GM21447 (cell line): ENCODE data around the gene LAMP5.

Experiments used
- ATAC-seq: cut with Tn5 transposase; IDR thresholded peaks from one replicate; pipeline ENCODE4 v1.9.1; 2021; ENCODE audit not compliant: unreplicated experiment

Gene LAMP5

GRCh38 chr20:9514461-9515213 is at the start of gene LAMP5:
Gene LAMP5 (plus strand): TSS chr20:9514590. CDS start chr20:9514853, 263 bp downstream.
- no peak for ATAC-seq

- ATAC-seq, result no peak
Observed at GRCh38 chr20:9467995-9468394, 46.4 kb upstream of the LAMP5 start.

- no peak for ATAC-seq
Observed at GRCh38 chr20:9474835-9475415, 39.5 kb upstream of the LAMP5 start.

- ATAC-seq, result no peak
Observed at GRCh38 chr20:9475456-9475855, 38.9 kb upstream of the LAMP5 start.

- no peak for ATAC-seq
Observed at GRCh38 chr20:9476174-9476573, 38.2 kb upstream of the LAMP5 start.

- ATAC-seq, result no peak
Observed at GRCh38 chr20:9476637-9477036, 37.8 kb upstream of the LAMP5 start.

- ATAC-seq, result no peak
Observed at GRCh38 chr20:9478771-9479170, 35.6 kb upstream of the LAMP5 start.

GRCh38 chr20:9480066-9480465 is 34.3 kb upstream of the LAMP5 start:
- ATAC-seq, result no peak

GRCh38 chr20:9482180-9482579 is 32.2 kb upstream of the LAMP5 start:
- no peak for ATAC-seq

- no peak for ATAC-seq
Observed at GRCh38 chr20:9483131-9483530, 31.3 kb upstream of the LAMP5 start.

- no peak for ATAC-seq
Observed at GRCh38 chr20:9485614-9486340, 28.6 kb upstream of the LAMP5 start.

- ATAC-seq, result no peak
Observed at GRCh38 chr20:9487231-9487630, 27.2 kb upstream of the LAMP5 start.

GRCh38 chr20:9488063-9488462 is 26.3 kb upstream of the LAMP5 start:
- ATAC-seq, result no peak

- no peak for ATAC-seq
Observed at GRCh38 chr20:9490161-9490560, 24.2 kb upstream of the LAMP5 start.

- no peak for ATAC-seq
Observed at GRCh38 chr20:9490631-9491030, 23.8 kb upstream of the LAMP5 start.

- no peak for ATAC-seq
Observed at GRCh38 chr20:9491324-9491723, 23.1 kb upstream of the LAMP5 start.

GRCh38 chr20:9492067-9492466 is 22.3 kb upstream of the LAMP5 start:
- no peak for ATAC-seq

- no peak for ATAC-seq
Observed at GRCh38 chr20:9493803-9494202, 20.6 kb upstream of the LAMP5 start.

- no peak for ATAC-seq
Observed at GRCh38 chr20:9495701-9496100, 18.7 kb upstream of the LAMP5 start.

- no peak for ATAC-seq
Observed at GRCh38 chr20:9496155-9496554, 18.2 kb upstream of the LAMP5 start.

- no peak for ATAC-seq
Observed at GRCh38 chr20:9498322-9498721, 16.1 kb upstream of the LAMP5 start.
